Measurements from ENCODE around the gene WWTR1.

The WWTR1 gene

DNA sequence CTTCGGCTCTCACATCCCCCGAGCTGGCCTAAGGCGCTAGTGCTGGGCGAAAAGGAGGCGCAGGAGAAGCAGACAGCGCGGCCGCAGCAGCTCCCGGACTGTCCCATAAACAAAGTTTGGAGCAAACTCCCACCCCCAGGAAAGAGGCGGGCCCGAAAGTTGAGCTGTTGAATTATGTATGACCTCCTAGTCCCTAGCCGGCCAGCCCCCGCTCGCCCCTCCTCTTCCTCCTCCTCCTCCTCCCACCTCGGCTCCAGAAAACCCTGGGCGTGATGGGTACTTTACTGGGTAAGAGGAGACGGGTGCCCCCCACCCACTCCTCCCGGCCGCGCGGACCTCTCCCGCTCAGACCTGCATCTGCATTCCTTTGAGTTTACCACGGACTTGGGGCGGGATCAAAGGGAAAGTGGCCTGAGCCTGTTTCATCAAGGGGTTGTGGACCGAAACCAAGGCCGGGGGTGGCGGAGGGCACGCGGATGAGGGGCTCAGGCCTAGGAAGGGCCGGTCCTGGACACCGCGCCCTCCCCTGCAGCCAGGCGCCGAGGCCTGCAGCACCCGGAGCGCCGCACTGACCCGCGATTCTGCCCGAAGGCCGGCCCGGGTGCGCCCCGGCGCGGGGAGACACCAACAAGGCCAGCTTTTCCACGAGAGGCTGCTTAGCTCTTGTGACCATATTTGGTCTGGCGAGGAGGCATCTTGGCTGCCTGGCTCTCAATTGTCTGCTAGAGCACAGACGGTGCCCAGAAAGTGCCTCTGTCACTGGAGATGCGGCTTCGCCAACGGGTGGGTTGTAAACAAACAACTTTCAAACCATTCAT, at the start of gene WWTR1:
WWTR1 (minus strand) TSS at position 100 of the 818 bp plus-strand sequence. CDS start 719 bp downstream, outside the sequence.
- peak; percentile 47 to 54 for DNase-seq

DNA sequence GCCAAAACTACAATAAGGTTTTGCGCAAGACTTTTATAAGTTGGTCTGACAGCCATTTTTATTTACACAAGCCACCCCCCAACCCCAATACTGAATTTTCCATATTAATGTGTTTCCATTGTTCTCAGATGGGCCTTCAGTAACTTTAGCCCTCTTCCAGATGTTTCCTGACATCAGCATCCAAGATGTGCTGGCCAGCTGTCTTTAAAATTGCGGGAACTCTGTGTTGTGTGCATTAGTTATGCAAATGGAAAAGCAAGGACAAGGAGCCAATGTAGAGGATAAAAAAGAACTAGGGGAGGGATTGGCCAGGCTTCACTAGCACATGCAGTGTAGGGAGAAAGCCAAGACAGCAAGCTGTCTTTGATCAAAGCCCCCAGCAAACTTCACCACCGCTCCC, 49.1 kb upstream of the WWTR1 start:
- DNase-seq, result no peak

DNA sequence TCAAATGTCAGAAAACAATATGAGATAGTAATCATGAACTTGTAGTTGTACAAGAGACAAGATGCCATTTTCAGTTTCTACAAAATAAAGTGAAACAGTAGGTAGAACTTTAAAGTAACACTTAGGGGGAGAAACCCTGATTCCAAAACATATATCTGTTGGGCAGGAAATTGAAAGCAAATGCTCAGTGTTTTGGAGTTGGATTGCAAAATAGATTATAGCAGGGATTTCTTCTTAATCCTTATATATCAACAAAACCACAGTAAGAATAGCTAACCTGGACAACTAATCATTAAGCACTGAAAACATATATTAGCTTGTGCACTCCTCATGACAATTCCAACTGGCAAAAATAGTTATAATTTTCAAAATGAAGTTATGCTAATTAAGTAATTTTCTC, 47.6 kb upstream of the WWTR1 start:
- no peak for DNase-seq

DNA sequence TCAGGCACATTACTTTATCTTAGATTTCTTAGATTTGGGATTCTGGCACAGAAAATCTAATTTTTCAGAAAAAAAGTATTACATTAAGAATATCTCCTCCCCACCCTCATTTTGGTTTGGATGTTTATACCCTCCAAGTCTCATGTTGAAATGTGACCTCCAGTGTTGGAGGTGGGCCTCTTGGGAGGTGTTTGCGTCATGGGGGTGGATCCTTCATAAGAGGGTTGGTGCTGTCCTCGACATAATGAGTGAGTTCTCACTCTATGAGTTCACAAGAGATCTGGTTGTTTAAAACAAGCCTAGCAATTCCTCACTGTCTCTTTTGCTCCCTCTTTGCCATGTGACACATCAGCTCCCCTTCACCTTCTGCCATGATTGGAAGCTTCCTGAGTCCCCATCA, 45.6 kb upstream of the WWTR1 start:
- no peak for DNase-seq

DNA sequence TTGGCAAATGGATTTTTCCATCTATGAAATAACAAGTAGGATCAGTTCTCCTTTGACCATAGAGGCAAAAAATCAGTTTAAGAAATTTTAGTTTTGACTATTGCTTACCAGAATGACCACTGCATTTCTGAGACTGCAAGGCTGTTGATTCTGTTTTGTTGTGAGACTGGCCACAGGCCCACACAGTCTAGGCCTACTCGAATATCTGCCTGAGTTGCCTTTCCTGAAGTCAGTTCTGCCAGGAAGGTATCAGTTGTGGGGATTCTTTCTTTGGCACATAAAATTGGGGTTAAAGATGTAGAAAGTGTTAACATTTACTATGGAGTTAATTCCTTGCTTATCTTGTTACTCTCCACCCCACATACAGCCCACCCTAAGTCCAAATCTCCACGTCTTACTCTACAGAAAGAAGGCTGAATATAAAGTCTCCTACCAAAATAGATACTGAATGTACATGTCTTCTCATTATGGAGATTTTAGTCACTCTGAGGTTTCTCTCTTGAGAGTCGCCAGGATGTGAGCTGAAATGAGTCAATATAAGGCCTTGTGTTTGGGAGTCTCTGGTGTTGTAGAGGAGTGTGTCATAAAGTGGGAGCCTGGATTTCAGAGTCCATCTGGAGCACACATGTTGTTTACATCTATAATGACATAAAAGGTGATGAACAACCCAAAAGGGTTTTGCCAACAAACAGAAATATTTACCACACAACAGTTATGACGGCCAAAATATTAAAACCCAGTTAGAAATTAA, 45.0 kb upstream of the WWTR1 start:
- DNase-seq, result no peak

DNA sequence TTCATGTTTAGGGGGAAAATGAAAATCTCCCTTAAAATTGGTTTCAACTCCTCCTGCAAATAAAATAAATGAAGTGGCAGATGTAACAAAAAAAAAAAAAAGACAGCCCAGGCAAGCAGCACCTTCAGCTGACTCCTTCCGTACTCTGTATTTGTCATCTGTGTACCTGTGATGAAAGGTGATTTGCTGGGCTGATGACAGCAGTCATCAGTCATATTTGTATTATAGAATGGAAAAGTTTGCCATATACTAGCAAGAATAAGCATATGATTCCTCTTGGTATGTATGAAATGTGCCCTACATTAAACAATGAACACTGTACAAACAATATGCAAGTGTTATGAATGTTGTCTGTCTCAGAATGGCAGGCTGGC, 44.1 kb upstream of the WWTR1 start:
- DNase-seq, result no peak

DNA sequence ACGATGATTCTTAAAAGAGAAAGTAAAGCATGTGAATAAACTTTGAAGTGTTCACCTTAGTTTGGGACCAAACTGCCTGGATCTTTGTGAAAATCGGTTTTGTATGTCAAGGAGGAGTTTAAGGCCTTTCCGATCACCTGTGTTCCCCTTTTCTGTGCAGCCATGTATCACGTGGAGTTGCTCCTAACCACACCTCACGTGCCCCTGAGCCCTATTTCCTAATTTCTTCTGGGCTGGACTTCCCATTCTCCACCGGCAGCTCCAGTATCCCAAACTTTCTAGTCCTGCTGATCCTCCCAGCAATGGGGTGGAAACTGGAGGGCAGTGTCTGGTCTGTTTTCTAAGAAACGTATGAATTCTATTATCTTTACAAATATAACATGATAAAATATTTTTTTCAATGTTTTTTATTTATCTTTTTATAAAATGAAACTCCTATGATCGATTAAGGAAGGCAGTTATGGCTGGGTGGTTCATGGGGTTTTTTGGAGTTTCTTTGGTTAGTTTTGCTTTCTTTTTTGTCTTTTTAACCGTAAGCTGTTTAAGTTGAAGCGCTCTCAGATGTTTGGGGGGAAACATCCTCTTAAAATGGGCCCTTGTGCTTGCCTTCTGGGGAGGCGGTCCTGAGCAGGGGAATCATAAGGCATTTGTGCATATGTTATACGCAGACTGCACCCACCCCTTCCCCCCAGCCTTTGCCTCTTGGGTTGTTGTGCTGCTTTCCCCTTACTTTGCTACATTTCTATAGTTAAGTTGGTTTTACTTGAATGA, 43.6 kb upstream of the WWTR1 start:
- no peak for DNase-seq

DNA sequence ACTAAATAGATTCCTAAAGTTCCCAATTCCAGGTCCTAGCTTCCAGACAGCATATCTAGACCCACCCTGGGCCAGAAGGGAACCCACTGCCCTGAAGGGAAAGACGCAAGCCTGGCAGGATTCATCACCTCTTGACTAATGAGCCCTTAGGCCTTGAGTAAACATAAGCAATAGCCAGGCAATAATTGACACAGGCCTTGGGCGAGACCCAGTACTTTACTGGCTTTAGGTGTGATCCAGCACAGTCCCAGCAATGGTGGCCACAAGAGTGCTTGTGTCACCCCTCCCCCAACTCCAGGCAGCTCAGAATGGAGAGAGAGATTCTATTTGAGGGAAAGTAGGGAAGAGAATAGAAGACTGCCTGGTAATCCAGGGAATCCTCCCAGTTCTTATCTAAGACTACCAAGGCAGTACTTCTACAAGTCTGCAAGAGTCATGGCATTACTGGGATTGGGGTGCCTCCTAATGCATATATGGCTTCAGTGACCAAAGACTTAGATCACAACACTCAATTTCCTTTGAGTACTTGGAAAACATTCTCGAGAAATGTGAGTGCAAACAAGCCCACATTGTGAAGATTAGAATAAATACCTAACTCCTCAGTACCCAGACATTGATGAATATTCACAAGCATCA, 30.4 kb upstream of the WWTR1 start:
- DNase-seq, result no peak

DNA sequence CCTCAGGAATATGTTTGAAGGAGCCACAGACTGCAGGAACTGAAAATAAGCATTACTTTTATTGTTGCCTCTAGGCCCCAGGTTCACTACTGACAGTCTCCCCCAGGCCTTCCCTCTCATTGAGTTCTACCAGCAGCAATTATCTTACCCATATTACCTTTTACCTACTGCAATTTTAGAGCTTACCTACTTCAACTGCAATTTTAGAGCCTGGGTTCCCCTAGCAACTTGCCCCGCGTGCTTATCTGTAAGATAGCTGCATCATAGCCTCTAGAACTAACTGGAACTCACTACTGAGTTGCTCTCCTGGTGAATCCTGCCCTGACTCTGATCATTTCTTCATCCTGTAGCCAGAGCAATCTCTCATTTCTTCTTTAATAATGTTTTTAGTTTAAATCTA, 29.2 kb upstream of the WWTR1 start:
- no peak for DNase-seq

DNA sequence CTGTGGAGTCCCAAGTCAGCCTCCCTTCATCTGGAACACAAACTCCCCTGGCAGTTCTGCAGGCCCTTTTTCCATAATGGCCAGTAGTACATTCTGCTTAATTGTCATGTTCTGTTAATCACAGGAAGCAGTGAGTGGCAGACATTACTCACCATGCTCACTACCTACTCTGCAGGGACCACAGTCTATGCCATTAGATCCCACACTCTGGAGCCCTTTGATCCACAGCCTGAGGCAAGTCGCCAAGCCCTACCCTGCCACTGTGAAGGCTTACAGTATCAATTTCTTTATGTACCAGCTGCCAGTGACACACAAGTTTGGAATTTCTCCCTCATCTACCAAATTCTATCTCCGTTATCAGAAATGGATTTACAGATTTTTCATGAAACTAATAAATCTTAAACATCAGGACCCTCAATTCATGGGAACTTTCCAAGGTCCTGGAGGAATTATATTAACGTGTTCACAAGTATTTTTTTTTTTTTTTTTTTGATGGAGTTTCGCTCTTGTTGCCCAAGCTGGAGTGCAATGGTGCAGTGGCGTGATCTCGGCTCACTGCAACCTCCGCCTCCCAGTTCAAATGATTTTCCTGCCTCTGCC, 20.6 kb upstream of the WWTR1 start:
- no peak for DNase-seq

DNA sequence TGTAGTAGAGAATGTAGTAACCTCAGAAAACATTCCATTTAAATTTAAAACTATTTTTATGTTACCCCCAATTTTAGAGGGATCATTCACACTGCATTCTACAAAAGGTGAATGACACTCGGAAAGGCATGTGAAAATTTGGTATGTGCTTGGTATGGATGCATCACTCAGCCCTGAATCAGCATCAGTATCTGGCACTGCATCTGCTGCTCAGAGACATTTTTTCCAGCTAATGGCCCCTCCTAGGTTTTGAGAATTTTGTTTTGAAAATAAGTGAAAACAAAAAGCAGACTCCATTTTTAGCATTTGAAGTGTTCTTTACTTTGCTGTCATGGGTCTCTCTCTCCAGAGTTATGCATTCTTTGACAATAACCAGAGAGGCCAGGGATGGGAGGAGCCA, 15.6 kb upstream of the WWTR1 start:
- no peak for DNase-seq

DNA sequence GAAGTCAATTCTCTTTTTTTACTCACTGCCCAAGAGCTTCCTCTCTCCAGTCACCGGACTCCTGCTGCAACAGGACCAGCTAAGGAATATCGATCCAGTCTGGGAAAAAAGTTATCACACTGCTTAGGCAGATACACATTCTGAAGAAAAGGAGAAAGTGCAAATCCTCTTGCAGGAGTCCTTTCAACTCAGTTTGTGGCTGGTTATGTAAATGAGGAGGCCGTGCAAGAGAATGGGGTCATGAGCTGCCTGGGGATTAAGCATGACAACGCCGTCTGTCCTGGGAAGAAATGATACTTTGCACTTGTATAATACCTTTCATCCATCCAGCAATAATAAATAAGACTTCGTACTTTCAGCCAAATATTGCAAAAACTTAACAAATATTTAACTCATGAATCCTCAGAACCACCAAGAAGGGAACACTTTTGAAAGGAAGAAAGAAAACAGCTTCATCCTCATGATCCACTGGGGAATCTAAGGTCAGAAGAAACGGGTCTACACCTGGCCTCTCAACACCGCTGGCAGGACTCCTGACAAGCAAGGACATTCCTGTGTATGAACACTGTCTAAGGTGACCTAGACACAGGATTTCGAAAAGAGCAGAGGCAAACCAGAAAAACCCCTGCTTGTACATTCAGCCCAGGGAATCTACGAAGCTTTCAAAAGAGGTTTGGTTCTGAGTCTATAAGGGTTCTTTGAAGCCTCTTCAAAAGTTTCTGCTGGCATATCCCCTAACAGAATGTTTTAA, 13.1 kb upstream of the WWTR1 start:
- DNase-seq, result no peak

DNA sequence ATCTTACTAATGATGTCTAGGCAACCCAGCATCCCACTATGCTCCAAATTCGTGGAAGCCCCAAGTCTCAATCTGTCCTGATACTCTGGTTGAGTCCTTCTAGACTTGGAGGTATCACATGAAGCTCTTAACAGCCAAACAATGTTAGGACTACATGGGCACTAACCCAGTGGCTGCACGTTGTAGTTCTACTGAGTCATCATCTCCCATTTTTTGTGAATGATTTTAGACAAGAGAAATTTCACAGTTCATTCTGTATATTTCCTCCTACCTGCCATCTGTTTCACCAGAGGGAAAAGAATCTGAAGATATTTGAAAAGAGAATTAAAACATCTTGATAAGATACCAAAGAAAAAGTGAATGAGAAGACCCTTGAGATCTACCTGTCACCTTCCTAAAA, 9.8 kb upstream of the WWTR1 start:
- no peak for DNase-seq

DNA sequence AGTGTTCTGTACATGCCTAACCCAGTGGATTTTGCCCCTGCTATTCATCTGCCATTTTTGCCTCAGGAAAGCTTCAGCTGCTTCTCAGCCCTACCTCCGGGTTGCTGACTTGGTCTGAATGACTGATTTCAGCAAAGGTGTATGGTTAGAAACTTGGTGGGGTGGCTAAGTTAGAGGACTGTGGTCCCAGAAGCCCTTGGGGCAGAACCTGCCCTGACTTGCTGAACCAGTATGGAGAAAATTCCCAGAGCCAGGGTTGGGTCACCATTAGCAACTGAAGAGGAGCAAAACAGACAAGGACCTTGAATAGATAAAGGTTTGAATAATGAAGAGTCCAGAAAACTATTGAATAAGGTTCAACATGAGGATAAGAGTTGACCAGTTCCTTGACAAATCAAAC, 6.1 kb upstream of the WWTR1 start:
- DNase-seq, result no peak

DNA sequence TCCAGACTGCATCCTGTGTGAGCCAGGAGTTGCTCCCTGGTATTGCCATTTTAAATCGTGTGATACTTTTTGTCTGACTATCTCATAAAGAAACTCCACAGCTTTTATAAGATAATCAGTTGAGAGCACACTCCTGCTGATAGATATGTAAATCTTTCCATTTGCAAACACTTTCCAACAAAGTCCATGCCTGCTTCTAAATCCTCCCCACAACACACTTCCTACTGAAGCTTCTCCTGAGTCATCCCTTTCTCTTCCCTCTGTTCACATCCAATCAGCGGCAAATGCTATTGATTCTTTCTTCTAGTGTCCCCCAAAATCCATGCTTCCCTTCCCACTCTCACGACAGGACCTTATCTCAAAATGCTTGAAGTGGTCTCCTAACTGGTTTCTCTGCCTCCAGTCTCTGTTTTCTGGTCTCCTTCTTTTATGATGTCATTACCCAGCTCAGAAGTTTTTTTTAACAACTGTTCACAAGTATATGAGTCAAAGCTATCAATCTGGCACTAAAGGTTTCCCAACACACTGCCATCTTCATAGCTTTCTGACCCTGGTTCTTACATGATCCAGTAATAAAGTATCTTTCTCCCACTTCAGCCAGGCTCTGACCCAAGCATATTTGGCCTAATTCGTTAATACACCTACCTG, 4.5 kb upstream of the WWTR1 start:
- no peak for DNase-seq

DNA sequence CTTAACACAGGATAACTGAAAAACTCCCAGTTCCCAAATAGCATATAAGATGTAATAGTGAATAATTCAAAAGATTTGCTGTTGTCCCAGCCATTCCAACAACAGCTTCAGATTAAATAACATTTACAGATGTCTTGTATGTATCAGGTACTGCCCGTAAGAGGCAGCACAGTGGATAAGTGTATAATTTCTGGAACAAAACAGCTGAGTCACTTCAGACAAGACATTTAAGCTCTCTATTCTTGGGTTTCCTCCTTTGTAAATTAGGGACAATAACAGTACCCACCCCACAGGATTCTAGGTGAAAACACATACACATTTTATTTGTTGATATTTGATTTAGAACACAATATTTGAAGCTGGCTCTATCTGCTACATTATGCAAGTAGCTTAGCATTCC, 2.6 kb upstream of the WWTR1 start:
- DNase-seq, result no peak

DNA sequence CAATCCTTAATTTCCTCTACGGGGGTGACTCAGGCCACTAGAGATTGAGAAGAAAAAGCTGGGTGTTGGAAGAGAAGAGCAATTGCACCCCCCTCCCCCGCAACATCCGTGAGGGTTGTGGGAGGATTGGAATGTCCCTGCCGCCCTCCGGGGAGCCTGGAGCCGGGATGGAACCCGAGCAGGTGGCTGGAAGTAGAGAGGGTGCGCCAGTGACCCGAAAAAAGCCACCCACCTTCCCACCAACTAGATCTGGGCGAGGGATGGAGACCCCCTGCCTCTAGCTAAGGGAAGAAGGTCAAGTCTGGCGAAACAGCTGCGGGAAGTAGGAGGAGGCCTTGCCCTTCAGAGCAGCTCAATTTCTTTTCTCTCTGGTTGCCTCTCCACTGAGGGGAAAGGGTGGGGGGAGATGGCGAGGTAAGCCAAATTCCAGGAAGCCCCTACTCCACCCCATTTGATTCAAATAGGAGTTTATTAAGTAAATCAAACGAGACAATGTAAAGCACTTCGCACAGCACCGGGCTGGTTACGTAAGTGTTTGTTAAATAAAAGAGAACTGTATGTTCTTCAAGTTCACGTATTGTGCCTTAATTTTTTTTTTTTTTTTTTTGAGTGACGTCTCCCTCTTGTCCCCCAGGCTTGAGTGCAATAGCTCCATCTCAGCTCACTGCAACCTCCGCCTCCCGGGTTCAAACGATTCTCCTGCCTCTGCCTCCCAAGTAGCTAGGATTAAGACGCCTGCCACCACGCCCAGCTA, 1.1 kb upstream of the WWTR1 start:
- no peak for DNase-seq

DNA sequence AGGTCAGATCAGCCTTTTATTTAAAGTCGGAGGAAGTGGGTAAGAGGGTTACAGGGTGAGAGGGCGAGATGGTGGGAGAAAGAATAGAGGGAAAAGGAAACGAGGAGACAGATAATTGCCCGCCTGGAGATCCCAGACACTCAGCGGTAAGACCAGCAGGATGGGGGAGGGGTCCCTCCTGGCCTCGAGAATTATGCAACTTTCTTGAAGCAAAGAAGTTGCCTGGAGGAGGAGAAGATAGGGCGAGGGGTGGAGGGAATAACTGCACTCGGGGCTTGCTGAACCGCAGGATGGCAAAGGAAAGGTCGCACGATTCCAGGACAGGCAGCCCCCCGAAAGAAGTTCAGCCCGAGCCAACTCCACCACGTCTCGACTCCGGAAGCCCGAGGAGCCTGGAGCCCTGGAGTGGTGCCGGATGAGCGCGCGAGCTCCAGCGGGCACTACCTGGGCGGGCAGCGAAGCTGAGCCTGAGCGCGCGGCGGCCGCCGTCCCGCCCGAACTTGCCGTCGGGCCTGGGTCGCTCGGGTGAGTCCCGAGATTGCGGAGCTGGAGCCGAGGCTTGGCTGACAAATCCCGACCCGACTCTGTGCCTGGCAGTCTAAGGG, 402 bp downstream of the WWTR1 start:
- no peak for DNase-seq

DNA sequence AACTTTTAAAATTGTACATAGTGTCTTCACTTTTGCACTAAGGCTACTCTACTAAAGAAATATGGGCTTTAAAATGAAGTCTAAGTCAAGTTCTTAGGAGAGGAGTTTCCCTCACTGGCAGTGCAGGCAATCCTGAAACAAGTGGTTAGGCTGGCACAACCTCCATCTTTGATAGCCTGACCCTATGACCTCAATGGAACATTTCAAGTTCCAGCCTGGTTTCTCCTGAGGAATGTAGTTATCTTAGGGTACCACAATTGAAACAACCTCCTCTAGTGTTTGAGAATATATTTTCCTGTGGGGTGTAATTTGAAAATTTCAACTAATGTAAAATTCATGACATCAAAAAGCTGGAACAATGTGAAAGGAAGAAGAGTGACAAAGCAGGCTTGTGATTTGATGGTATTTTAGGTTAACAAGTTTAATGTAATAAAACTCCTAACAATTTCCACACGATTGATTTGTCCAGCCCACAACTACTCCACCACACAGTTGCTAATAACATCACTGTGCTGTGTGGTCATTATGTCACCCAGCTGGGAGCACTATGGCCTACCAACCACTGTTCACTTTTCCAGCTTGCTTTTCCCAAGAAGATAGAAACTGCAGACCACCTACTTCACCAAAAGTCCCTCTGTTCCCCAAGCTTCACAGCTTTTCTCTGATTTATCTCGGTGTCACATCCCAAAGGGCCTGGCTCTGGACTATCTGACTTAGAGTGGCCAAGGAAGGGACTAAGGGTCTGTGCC, 1.8 kb downstream of the WWTR1 start:
- DNase-seq, result no peak

DNA sequence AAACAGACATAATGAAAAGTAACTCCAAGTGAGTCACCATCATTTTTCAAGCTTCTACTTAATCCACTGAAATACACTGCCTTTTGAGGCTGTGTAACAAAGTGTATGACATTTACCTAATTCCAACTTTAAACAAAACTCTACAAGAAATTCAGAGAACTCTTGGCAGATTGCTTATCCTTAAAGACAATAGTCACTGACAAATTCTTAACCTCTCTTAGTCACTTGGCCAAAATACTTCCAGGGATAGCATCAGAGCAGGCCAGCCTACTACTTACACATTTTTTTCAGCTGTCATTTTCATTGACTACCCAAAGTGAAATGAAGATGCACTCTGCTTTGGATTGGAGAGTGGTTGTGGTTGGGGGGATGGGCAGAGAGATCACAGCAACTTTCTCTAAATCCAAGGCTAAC, 3.6 kb downstream of the WWTR1 start:
- no peak for DNase-seq
